Nephron (organoid): ENCODE measurements around the gene HMMR.

Experiments
- H3K27ac Mint-ChIP-seq, 3 experiments: 2 replicates each; pipeline ENCODE4 v1.8.0; 2020; ENCODE audit warnings: mixed read lengths in 3 of 3, mild to moderate bottlenecking in 2 of 3, moderate library complexity in 1 of 3
- H3K27me3 Mint-ChIP-seq: 2 replicates; pipeline ENCODE4 v1.8.0; 2021; ENCODE audit warnings: low read depth, mild to moderate bottlenecking, moderate library complexity, mixed read lengths
- H3K36me3 Mint-ChIP-seq: 2 replicates; pipeline ENCODE4 v1.8.0; 2020; ENCODE audit warnings: low read depth, mixed read lengths
- H3K4me1 Mint-ChIP-seq: 2 replicates; pipeline ENCODE4 v1.8.0; 2020; ENCODE audit warnings: mixed read lengths
- H3K4me3 Mint-ChIP-seq, 3 experiments: 2 replicates each; pipeline ENCODE4 v1.8.0; 2020; ENCODE audit warnings: mild to moderate bottlenecking in 3 of 3, mixed read lengths in 3 of 3, moderate library complexity in 2 of 3
- H3K9me3 Mint-ChIP-seq: 2 replicates; pipeline ENCODE4 v1.8.0; 2020; ENCODE audit warnings: mixed read lengths
- CTCF ChIP-seq, 3 experiments: fragments of 200-600 bp; sonication (generic); IDR thresholded peaks; one replicate each; pipeline ENCODE4 v1.5.0; 2021; ENCODE audit warnings: antibody characterized with exemption in 3 of 3; ENCODE audit not compliant: unreplicated experiment in 3 of 3

Gene HMMR

GRCh38 chr5:163434401-163434866, 26.0 kb upstream of the HMMR start:
- peak overlapping the region; percentile 35 to 59 (median 58) for H3K4me3 Mint-ChIP-seq
- H3K4me1 Mint-ChIP-seq: peaks cover 26% of the 10 kb centered on the region
- no peaks in the 10 kb centered on the region for H3K27me3 Mint-ChIP-seq
- H3K36me3 Mint-ChIP-seq: peaks cover 7% of the 10 kb centered on the region
- no peak for TF ChIP-seq CTCF (IDR thresholded peaks at IDR 0.05; ENCODE audit: unreplicated experiment in 3 of 3)
- H3K27ac Mint-ChIP-seq: peak overlapping the region in 1 of 3 experiments; percentile 60
- H3K9me3 Mint-ChIP-seq: no peaks in the 10 kb centered on the region

- Mint-ChIP-seq H3K9me3 (no peaks in the 10 kb centered on the region), H3K27ac (peak overlapping the region; percentile 78 to 98 (median 96)), H3K4me3 (peak overlapping the region; percentile 87 to 98 (median 98)), H3K36me3 (peaks cover 24% of the 10 kb centered on the region), H3K4me1 (peaks cover 46% of the 10 kb centered on the region), H3K27me3 (no peaks in the 10 kb centered on the region)
- no peak for TF ChIP-seq CTCF (IDR thresholded peaks at IDR 0.05; ENCODE audit: unreplicated experiment in 3 of 3)
Observed at GRCh38 chr5:163436515-163436914, 23.9 kb upstream of the HMMR start.

GRCh38 chr5:163437011-163437308, 23.5 kb upstream of the HMMR start:
- no peaks in the 10 kb centered on the region for H3K27me3 Mint-ChIP-seq
- H3K4me1 Mint-ChIP-seq: peaks cover 47% of the 10 kb centered on the region
- no peaks in the 10 kb centered on the region for H3K9me3 Mint-ChIP-seq

GRCh38 chr5:163437309-163438182, 22.9 kb upstream of the HMMR start, which contains the start of gene CCNG1:
TSS of gene CCNG1 (plus strand) at chr5:163437595. CDS start at chr5:163439257, 1,662 bp downstream.
- Mint-ChIP-seq H3K4me3 (peak within 1 kb of the TSS; percentile 87 to 98 (median 98)), H3K9me3 (no peaks in the 10 kb centered on the region), H3K27ac (peak within 1 kb of the TSS; percentile 78 to 98 (median 96)), H3K36me3 (peaks cover 31% of the 10 kb centered on the region), H3K27me3 (no peaks in the 10 kb centered on the region), H3K4me1 (peaks cover 52% of the 10 kb centered on the region)
- no peak for TF ChIP-seq CTCF (IDR thresholded peaks at IDR 0.05; ENCODE audit: unreplicated experiment in 3 of 3)

More at GRCh38 chr5:163437011-163437308, 23.5 kb upstream of the HMMR start:
- TF ChIP-seq CTCF (IDR thresholded peaks at IDR 0.05; ENCODE audit: unreplicated experiment in 3 of 3): no peak
- H3K27ac Mint-ChIP-seq: peak overlapping the region; percentile 78 to 98 (median 96)
- H3K36me3 Mint-ChIP-seq: peaks cover 25% of the 10 kb centered on the region
- peak overlapping the region; percentile 87 to 98 (median 98) for H3K4me3 Mint-ChIP-seq

- H3K27me3 Mint-ChIP-seq: no peaks in the 10 kb centered on the region
- no peaks in the 10 kb centered on the region for H3K9me3 Mint-ChIP-seq
- peaks cover 40% of the 10 kb centered on the region for H3K36me3 Mint-ChIP-seq
- H3K4me1 Mint-ChIP-seq: peaks cover 52% of the 10 kb centered on the region
- no peak for TF ChIP-seq CTCF (IDR thresholded peaks at IDR 0.05; ENCODE audit: unreplicated experiment in 3 of 3)
- H3K4me3 Mint-ChIP-seq: peak overlapping the region; percentile 87 to 98 (median 98)
- H3K27ac Mint-ChIP-seq: peak overlapping the region; percentile 78 to 98 (median 96)
Observed at GRCh38 chr5:163439092-163439425, 21.4 kb upstream of the HMMR start.
